VCaP (cell line): Measurements from ENCODE around the gene ARHGAP31.

Experiments
- H3K27ac ChIP-seq: fragments of 450-650 bp; 2 replicates; pipeline ENCODE4 v1.5.1; 2017
- TF ChIP-seq, protein P1 (sequence below): fragments of 450-650 bp; conservative IDR thresholded peaks from 2 replicates; pipeline ENCODE4 v1.5.1; 2017; ENCODE audit warnings: mild to moderate bottlenecking, moderate library complexity

The ARHGAP31 gene

DNA sequence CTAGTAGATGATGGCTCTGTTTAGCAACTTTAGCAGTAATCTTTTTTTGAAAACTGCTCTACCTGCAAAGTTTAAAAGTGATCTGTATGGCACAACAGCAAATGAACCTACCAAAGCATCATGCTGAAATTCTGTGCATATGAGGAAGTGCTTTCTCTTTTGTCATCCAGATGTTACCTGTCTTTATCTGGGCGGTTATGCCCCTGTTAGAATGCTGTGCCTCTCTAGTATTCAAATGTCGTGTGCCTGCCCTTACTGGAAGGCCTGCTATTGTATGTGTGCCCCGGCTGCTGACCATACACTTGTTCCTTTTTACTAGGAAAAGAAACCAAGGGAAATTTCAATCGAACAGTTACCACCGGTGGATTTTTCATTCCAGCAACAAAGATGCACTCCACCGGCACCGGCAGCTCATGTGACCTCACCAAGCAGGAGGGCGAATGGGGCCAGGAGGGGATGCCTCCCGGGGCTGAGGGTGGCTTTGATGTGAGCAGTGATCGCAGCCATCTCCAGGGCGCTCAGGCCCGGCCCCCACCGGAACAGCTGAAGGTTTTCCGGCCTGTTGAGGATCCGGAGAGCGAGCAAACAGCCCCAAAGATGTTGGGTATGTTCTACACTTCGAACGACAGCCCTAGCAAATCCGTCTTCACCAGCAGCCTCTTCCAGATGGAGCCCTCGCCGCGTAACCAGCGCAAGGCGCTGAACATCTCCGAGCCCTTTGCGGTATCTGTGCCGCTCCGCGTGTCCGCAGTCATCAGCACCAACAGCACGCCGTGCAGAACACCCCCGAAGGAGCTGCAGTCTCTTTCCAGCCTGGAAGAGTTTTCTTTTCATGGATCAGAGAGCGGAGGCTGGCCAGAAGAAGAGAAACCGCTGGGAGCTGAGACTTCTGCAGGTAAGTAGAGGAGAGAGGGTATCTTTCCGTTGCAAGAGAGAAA lies 107.6 kb downstream of the ARHGAP31 start:
- no peak overlapping the region for H3K27ac ChIP-seq
- TF ChIP-seq, protein P1, sequence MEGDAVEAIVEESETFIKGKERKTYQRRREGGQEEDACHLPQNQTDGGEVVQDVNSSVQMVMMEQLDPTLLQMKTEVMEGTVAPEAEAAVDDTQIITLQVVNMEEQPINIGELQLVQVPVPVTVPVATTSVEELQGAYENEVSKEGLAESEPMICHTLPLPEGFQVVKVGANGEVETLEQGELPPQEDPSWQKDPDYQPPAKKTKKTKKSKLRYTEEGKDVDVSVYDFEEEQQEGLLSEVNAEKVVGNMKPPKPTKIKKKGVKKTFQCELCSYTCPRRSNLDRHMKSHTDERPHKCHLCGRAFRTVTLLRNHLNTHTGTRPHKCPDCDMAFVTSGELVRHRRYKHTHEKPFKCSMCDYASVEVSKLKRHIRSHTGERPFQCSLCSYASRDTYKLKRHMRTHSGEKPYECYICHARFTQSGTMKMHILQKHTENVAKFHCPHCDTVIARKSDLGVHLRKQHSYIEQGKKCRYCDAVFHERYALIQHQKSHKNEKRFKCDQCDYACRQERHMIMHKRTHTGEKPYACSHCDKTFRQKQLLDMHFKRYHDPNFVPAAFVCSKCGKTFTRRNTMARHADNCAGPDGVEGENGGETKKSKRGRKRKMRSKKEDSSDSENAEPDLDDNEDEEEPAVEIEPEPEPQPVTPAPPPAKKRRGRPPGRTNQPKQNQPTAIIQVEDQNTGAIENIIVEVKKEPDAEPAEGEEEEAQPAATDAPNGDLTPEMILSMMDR = no peak

DNA sequence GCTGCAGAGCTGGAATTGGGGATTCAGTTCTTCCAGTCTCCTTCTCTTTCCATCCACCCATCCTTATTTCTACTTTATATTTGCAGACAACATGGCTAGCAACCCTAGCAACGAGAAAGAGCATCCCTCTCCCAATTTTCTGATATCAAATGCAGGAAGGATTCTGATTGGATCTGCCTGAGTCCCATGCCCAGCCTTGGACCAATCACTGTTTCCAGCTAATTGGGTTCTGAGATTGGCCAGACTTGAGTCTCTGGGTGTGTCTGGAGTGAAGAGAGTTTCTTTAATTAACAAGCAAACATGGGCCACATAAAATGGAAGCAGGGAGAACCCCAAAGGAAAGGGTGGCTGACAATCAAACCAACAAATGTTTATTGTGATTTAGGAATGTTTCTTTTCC lies 108.6 kb downstream of the ARHGAP31 start:
- no peak overlapping the region for H3K27ac ChIP-seq
- TF ChIP-seq, protein P1 = no peak

DNA sequence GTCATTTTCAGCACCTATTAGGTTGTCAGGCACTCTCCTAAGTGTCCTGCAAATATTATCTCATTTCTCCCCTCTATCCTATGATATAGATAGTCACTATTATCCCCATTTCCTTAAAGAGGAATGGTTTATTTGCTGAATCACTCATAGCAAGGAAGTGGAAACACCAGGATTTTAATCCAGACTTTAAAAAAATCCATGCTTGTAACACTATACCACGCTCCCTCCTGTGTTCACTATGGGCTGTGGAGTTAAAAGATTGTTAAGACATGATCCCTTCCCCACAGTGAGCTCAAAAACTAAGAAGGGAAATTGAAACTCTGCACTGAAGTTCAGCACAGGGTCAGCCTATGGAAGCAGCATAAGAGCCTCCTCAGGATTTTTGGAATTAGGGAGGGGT lies 109.0 kb downstream of the ARHGAP31 start:
- no peak overlapping the region for H3K27ac ChIP-seq
- TF ChIP-seq, protein P1 = no peak

DNA sequence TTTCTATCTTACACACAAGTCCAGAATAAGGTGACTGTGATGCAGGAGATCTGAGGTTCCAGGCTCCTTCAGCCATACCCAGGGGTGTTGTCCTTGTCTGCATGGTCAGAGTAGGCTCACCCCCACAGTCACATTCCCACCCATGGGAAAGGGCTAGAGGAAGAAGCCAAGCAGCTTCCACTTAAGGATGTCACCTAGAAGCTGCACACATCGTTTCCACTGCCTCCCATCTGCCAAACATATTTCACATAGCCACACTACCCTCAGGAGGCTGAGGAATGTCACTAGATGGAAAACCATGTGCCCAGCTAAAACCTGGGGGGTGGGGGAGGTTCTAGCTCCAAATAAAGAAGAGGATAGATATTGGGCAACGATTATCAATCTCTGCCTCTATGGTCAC lies 111.1 kb downstream of the ARHGAP31 start:
- H3K27ac ChIP-seq = no peak overlapping the region
- TF ChIP-seq, protein P1 = no peak

DNA sequence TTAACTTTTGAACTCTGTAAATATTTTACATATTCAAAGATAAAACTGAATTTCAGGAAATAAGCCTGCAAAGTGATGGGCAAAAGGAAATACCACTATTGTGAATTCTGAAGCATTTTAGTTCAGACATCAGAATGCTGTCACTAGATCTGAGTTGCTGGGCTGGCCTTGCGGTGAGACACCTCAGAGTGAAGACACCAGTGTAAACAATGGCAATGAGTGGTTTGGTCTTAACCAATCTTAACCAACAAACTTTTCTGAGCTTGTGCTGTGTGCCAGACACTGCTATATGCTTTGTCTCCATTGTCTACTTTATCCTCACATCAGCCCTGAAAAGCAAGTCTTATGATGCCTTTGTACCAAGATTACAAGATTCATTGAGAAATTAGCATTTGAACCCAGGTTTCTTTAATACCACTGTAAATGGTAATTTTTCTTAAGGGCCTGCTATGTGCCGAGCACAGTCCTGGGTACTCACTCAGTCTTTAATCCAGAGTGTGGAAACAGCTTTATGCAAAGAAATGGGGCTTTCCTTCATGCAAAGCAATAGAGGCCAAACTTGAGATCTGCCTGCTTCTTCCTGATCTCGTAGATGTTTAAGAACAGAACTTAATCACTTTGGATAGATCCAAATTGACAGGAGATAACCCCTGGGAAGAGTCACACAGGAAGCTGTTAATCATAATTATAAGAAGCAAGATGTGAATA lies 114.2 kb downstream of the ARHGAP31 start:
- TF ChIP-seq, protein P1 = no peak
- H3K27ac ChIP-seq = no peak overlapping the region

DNA sequence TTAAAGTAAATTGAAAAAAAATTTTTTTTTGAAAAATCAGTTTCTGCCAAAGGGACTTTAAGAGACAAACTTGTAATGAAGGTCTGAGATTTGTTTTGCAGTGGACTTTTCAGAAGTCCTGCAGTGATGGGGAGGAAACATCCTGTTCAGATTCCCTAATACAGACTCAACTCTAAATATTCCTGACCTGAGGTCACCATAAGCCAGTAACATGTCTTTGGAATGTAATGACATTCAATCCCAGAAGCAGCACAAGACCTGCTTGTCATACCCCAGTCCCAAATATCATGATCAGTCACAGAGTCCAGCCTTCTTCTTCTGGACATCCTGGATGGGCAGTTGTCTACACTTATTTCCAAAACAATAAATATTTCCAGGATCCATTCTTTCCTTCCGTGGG lies 115.7 kb downstream of the ARHGAP31 start:
- no peak overlapping the region for H3K27ac ChIP-seq
- TF ChIP-seq, protein P1 = no peak

DNA sequence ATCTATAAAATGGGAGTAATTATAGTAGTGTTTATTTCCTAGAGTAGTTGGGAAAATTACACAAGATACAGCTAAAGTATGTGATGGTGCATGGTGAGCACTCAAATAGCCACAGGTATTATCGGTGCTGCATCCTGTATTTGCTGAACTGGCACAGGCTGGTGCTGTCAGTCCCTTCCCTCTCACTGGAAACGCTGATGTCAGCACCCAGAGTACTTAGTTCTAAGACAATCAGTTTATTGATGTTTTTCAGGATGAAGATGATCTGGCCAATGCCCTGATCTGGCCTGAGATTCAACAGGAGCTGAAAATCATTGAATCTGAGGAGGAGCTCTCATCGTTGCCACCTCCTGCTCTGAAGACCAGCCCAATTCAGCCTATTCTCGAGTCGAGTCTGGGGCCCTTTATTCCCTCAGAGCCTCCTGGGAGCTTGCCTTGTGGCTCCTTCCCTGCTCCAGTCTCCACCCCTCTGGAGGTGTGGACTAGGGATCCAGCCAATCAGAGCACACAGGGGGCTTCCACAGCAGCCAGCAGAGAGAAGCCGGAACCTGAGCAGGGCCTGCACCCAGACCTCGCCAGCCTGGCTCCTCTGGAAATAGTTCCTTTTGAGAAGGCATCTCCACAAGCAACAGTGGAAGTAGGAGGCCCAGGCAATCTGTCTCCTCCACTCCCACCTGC lies 119.6 kb downstream of the ARHGAP31 start:
- TF ChIP-seq, protein P1 = no peak
- H3K27ac ChIP-seq = no peak overlapping the region
